GM19043 (cell line): ENCODE measurements around the gene ACAP3.

ENCODE experiments used
- ATAC-seq: cut with Tn5 transposase; IDR thresholded peaks from one replicate; pipeline ENCODE4 v1.9.1; 2021; ENCODE audit warnings: low read depth; ENCODE audit not compliant: unreplicated experiment

The ACAP3 gene

DNA sequence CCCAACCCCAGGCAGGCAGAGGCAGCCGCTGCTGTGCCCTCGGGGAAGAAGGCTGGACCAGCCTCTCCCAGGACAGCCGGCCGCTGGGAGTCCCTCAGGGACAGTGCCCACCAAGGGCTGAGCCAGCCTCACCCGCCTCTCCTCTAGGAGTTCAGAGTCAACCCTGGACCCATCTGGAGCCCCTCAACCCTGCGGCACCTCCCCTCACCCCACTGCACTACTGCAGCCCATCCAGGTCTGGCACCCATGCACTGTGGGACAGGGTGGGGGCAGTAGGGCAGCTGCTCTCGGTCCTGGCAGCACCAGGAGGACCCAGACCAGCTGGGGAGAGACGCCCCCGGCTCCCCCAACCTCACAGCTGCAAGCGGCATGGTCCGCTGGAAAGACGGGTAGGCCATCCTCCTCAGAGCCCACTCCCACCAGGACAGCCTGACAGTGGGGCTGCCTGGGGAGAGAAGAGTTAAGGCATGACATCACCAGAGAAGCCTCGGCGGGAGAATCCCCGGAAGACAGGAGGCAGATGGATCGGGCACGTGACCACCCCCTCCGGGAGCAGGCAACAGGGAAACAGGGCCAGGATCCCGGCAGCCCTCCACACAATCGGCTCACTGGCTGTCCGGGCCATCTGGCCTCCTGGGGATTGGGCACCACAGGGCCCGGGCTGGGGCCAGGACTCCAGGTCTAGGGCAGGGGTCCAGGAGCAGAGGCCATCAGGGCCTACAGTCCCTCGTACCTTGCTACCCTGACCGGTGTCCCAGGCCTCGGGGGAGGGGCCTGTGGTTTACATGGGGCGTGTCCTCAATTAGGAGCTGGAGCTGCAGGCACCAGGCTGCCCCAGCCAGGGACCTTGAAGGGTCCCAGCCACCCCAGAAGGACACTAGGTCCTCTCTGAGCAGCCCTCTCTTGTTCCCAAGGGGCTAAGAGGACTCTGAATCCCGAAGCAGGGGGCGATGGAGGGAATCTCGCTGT lies 3.1 kb downstream of the ACAP3 start:
- no peak for ATAC-seq

DNA sequence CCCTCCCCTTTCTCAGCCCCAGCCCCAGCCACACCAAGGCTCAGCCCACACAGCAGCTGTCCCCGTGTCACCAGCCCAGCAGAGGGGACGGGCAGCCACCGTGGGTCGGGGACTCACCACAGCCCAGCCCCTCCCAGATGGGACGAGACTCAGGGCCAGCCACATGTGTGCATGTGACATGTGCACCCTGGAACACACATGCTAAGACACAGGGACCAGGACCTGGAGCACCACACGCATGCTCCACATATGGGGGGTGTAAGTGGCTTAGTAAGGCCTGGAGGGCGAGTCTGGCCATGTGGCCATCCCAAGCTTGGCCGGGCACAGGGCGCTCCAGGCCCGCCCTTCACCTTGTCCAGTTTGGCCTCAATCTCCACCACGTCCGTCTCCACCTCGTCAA lies 4.0 kb downstream of the ACAP3 start:
- ATAC-seq: no peak

DNA sequence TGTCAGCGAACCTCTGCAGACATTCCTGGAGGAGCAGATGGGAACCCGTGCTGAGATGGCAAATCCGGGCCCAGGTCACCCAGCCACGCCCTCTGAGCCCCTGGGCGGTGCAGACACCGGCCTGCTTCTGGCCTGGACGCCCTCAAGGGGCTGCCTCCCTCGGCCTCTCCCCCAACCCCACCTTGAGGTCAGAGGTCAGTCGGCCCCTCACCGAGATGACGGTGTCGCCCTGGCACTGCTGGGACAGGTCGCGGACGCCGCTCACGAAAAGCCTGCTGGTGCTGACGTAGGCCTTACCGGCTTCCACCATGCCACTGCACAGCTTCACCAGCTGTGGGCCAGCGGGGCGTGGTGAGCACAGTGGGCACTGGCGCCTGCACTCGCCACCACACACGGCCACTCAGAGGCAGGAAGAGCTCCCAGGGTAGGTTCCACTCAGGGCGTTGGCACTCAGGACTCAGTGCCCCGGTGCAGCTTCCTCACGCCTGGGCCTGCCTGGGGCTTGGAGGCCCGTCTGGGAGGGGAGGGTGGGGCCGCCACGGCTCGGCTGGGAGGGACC lies 4.7 kb downstream of the ACAP3 start:
- no peak for ATAC-seq

DNA sequence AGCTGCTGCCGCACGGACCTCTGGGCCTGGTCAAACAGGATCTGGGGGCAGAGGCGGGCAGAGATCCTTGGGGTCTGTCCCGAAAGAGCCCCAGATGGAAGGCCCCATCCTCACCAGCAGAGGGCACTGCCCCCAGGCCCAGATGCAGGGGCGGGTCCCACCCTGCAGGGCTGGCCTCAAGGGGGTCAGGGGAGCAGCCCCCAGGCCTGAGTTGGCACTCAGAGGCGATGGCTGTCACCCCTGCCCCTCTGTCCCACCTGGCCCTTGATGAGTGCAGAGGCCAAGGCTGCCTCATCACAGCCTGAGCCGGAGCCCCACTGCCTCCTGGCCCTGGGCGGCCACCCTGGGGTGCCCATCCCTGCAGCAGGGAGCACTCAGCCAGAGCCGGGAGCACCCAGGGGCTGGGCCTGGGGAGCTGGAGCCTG lies 5.7 kb downstream of the ACAP3 start:
- ATAC-seq: no peak

DNA sequence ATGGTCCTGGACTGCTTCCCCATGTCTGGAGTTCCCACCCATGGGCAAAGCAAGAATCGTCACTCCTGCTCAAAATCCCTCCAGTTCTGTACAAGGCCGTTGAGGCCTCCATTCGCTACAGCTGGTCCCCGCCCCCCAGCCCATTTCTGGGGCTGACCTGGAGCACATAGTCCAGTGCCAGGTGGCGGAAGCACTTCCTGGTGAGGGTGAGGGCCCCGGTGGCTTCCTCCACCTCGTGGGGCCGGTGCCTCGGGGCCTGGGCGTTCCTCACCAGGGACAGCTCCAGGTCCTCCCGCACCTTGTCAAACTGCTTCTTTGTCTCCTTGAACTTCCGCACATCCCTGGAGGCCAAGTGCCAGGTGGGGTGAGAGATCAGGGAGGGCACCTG lies 7.4 kb downstream of the ACAP3 start:
- no peak for ATAC-seq

DNA sequence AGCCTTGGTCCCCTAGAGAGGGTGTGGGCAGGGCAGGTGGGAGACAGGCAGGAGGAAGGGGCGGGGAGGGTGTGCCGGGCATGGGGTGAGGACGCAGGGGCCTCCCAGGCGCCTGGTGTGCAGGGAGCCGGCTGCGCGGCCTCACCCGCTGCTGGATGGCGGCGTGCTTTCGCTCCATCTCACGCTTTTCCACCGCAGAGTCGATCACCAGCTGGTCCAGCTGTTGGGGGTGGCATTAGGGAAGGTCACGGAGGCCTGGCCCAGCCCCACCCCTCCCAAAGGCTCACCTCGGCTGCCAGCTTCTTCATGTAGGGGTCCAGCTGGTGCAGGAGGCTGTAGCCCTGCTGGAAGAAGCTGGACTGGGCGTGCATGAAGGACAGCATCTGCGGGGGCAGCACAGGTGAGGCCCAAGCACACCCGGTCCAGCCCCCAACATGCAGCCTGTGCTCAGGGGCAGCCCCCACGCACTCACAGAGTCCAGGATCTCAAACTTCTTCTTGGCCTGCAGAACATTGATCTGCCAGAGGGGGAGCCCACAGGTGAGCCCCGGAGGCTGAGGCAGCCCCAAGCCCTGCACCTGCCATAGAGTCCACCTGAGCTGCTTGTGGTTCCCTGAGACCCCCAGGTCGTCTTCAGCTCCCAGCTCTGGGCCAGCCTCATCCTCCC lies 7.9 kb downstream of the ACAP3 start:
- ATAC-seq: no peak

DNA sequence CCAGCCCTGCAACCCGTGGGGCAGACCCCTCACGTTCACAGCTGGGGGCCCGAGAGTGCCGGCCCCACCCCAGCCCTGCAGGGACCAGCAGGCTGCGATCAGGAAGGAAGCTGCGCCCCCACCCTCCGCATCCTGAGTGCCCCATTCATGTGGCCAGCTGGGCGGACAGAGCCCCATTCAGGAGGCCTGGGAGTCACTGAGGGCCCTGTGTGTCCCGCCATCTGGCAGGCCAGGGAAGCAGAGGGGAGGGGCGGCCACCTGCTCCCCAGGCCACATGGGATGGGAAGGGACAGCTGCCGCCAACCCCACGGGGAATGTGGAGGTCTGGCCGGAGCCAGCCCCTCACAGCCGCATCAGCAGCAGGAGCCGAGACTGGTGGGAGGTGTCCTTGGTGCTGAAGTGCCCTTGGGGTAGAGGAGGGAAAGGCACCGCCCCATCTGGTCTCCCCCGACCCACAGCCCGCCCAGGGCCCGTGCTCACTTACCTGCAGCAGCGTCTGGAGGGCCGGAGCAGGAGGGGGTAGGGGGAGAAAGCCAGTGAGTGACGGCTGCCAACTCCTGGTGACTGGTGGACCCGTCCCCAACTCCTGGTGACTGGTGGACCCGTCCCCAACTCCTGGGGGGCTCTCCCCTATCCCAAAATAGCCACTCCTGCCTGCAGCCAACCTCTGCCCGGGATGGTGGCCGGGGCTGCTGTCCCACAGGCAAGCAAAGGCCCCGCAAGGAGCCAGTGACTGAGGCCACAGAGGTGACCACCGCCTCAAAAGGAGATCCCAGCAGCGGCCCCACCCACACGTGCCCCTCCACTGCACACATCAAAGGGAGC lies 8.7 kb downstream of the ACAP3 start:
- ATAC-seq: no peak

DNA sequence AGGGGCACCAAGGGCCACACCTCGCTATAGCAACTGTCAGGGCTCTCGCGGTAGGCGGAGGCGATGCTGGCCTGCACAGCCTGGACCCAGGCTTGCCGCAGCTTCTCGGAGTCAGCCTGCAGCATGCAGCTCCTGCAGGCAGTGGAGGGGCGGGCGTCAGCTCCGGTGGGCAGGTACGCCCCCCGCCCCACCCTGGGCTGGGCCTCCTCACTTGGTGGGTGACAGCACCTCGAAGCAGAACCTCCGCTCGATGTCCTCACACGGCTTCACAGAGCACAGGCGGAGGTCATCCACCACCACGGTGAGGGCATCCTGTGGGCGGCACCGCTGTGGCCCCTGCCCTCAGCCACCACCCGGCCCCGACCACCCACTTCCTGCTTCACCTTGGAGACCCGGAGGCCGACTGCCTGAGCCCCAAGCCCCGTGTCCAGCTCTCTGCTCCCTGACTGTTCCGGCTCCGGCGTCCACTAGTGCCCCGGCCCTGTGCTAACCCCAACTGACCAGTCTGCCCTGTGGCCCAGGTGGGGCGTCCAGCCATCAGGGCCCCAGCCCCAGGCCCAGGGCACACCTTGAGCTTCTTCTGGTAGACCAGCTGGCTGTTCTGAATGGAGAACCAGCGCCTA lies 9.8 kb downstream of the ACAP3 start:
- no peak for ATAC-seq

DNA sequence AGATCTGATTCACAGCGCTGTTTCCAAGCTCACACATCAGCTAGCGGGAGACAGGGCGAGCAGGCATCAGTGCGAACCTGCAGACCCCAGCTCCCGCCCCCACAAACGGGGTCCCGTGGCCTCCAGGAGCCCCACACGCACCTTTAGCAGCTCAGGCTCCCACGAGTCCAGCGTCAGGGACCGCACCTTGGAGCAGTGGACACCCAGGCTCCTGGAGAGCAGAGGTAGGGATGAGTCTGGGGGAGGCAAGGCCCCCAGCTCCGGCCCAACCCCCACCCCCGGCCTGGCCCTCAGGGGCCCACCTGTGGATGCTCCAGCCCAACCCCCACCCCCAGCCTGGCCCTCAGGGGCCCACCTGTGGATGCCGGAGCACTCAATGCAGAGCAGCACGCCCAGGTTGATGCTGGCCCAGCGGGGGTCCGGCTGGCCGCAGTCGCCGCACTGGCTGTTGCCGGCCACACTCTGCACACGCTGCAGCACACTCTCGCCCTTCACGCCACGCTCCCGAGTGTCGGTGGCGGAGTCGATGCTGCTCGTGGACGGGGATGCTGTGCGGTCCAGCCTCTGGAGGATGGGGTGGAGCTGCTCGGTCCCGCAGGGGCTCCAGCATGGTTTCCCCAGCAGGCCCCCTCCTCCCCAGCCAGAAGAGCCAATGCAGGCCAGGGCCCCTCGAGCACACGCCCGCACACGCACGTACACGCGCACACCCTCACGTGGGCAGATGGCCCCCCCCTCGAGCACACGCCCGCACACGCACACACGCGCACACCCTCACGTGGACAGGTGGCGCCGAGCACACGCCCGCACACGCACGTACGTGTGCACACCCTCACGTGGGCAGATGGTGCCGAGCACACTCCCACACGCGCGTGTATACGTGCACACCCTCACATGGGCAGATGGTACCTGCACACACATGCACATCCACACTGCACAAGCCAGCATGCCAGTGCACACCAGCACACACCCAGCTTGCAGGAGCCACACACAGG lies 11.4 kb downstream of the ACAP3 start:
- no peak for ATAC-seq

DNA sequence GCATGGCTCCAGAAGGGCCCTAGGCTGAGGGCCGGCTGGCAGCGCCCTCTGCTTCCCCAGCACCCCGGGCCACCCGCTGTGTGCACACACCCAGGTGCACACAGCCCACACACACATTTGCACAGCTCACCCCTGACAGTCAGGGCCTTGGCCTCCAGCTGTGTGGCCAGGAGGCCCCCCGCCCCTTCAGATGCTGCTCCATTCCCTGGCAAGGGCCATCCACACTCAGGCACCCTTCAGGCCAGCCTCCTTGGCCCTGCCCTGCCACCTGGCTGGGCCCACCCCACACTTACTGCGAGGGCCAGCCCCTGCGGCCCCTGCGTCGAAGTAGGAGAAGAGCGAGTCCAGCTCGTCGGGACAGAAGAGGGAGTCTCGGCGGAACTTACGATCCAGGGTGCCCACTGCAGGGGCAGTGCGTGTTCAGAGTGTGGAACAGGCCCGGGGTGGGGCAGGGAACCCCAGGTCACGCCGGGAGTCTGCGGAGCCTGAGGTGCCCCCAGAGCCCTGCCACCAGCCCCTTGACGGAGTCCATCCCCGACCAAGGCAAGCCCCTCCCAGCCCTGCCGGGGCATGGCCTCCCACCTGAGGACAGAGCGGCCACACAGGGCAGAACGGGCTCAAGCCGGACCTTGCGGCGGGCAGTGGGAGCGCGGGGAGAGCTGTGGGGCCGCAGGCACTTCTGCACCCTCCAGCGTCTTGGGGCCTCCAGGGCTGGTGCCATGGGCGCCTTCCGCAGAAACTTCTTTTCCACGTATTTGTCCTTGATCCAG lies 12.4 kb downstream of the ACAP3 start:
- no peak for ATAC-seq

DNA sequence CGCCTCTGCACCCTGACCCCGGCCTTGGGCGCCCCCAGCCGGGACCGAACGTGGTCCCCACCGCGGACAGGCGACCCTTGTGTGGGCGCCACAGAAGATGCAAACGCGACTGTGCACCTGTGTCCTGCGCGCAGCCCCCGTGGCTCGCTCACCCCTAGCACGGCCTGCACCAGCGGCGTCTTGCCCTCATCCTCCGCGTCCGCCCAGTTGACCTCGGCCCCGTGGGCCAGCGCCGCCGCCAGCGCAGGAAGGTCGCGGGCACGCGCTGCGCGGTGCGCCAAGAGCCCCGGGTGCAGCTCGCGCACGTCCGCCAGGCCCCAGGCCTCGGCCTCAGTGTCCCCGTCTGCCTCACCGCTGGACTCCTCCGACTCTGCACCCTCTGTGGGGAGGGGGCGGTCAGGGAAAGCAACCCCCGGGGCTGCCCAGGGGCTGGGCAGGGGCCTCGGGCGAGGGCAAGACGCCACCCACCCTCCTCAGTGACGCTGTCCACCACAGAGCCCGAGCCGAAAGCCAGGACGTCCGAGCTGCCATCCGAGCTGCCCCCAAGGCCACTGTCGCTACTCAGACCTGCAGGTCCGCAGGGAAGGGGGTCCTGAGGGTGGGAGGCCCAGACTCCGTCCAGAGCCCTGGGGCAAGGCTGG lies 13.4 kb downstream of the ACAP3 start:
- ATAC-seq: no peak

DNA sequence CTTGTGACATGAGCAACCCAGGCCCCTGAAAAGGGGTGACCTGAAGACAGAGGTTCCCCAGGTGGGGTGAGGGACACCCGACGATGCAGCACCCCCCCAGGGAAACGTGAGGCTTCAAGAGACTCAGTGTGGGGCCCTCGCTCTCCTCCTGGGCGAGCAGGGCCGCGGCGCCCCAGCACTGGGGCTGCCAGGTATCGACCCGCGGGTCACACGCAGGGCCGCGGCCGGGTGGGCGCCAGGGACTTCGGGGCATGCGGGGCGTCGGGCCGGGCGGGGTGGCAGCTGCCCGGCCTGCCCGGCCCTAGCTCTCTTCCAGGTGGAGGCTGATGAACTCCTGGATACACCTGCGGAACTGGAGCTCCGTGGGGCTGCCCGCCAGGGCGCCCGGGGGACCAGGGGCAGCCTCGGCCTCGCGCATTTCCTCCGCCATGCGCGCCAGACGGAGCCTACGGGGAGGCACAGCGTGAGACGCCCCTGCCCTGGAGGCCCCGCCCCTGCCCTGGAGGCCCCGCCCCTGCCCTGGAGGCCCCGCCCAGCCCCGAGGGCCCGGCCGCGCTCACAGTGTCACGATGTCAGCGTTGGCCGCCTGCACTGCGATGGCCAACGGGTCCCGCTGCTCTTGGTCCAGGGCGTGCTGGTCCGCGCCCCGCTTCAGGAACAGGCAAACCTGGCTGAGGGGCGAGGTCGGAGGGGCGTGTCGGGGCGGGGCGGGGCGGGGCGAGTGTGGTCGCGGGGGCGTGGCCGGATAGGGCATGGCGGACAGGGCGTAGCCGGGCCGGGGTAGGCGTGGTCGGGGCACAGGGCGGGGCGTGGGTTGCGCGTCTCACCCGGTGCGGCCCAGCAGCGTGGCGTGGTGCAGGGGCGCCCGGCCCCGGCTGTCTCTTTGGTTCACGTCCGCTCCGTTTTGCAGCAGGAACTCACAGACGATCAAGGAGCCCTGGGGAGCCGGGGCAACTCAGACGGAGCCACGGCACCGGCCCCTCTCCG lies 14.2 kb downstream of the ACAP3 start:
- ATAC-seq: no peak

DNA sequence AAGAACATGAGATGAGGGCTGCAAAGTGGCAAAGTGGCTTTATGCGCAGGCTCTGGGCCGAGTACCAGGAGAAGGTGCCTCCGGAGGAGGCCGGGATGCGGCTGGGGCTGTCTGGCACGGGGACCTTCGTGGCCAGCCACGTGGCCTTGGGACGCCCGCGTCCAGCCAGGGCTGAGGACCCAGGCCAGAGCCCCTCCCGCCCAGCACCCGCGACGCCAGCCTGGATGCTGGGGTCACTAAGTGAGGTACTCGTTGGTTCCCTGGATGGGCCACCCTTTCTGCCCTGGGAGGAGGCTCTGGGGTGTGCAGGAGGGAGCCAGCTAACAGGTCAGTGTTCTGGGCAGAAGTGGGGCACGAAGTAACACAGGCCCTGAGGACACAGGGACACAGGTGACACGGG lies 14.9 kb downstream of the ACAP3 start:
- ATAC-seq: no peak

DNA sequence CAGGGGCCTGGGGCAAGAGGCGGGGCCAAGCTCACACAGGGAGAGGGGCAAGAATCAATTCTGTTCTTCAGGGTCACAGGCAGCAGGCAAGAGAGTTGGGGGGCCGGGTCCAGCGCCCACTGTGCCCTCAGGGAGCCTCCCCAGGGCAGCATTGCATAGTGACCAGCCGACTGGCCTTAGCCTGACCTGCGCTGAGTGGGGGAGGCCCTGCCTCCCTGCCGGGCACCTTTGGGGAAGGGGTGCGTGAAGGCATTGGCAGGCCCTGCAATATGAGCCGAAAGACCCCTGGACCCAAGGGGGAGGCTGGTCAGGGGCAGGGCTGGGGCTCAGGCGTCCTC lies 15.3 kb downstream of the ACAP3 start:
- no peak for ATAC-seq

DNA sequence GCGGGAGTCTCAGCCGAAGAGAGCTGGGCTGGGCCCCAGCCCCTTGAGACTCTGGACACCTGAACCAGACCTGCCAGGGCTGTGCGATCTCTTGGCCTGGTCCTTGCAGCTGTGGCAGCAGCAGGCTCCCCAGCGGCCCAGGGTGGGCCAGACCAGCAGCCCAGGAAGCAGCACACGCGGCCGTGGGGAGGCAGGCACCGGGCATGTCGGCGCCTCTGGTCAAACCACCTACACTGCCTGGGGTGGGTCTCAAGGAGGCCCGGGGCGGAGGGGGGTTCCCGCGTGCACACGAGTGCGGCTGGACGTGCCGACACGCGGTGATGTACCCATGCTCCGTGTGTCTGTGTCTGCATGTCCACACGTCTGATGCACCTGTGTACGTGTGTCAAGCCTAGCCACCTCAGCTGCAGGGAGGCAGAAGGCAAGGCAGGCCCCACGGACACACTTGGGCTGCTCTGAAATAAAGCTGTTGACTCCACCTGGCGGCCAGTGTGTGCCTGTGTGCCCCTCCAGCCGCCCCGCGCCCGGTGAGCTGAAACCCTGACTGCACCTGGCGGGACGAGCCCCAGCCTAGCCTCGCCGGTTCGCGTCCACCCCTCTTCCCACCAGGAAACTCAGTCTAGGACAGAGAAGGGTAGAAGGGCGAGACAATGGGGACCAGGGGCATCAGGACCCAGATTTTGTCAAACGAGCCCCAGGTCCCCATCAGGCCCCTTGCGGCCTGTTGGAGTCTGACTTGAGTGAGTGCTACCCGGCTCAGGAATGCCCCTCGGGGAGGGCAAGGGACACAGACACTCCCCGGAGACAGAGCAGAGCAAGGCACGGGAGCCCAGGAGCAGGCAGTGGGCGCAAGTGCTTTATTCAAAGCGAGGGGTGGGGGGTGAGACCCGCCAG lies 15.9 kb downstream of the ACAP3 start:
- ATAC-seq: no peak

DNA sequence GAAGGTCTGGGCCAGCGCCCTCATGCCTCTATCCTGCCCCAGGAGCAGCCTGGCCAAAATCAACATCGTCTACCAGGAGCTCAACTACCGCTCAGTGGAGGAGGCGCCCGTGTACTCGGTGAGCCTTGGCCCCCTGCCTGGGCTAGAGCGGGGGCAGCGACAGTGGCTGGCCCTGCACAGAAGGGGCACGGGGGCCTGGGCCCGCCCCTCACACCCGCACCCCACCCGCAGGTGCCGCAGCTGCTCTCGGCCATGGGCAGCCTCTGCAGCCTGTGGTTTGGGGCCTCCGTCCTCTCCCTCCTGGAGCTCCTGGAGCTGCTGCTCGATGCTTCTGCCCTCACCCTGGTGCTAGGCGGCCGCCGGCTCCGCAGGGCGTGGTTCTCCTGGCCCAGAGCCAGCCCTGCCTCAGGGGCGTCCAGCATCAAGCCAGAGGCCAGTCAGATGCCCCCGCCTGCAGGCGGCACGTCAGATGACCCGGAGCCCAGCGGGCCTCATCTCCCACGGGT lies 16.7 kb downstream of the ACAP3 start:
- no peak for ATAC-seq
